Neuron (in vitro differentiated cells): ENCODE results near the gene KRT1.
"Not testable (repeated sequence)": the region's sequence is repeated elsewhere in the genome, so short reads cannot be mapped to it uniquely, and the experiment has no call there.

Experiments
- H2AFZ ChIP-seq: one replicate; pipeline ENCODE4 v1.6.1; 2013; ENCODE audit warnings: low read depth, mild to moderate bottlenecking, inconsistent platforms, low read length, moderate library complexity
- H3K27me3 ChIP-seq: one replicate; pipeline ENCODE4 v1.6.1; 2013; ENCODE audit warnings: low read length; ENCODE audit not compliant: insufficient read depth
- H3K36me3 ChIP-seq: one replicate; pipeline ENCODE4 v1.6.1; 2013; ENCODE audit warnings: low read length; ENCODE audit not compliant: insufficient read depth
- H3K4me1 ChIP-seq: one replicate; pipeline ENCODE4 v1.6.1; 2013; ENCODE audit warnings: low read length; ENCODE audit not compliant: insufficient read depth
- H3K4me3 ChIP-seq: 2 replicates; pipeline ENCODE4 v1.5.1; 2013; ENCODE audit warnings: mild to moderate bottlenecking, low read length, moderate library complexity
- H3K9me3 ChIP-seq: one replicate; pipeline ENCODE4 v1.6.1; 2013; ENCODE audit warnings: low read length

KRT1 gene

DNA sequence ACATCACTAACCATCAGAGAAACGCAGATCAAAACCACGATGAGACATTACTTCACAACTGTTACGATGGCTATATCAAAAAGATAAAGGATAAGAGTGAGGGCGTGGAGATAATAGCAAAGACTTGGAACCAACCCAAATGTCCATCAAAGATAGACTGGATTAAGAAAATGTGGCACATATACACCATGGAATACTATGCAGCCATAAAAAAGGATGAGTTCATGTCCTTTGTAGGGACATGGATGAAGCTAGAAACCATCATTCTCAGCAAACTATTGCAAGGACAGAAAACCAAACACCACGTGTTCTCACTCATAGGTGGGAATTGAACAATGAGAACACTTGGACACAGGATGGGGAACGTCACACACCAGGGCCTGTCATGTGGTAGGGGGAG is 31.9 kb upstream of the KRT1 start:
- peaks cover 38% of the 10 kb centered on the region for H3K27me3 ChIP-seq
- H3K9me3 ChIP-seq, H3K4me1 ChIP-seq, H2AFZ ChIP-seq, H3K36me3 ChIP-seq, H3K4me3 ChIP-seq: not testable (repeated sequence)

- Histone ChIP-seq H2AFZ (no peak overlapping the region), H3K4me3 (no peak overlapping the region), H3K9me3 (no peaks in the 10 kb centered on the region), H3K36me3 (no peaks in the 10 kb centered on the region), H3K27me3 (peaks cover 27% of the 10 kb centered on the region), H3K4me1 (no peaks in the 10 kb centered on the region)
These were observed 30.5 kb upstream of the KRT1 start for GRCh38 chr12:52710730-52711129.

- Histone ChIP-seq H3K27me3 (peaks cover 4% of the 10 kb centered on the region), H3K9me3 (no peaks in the 10 kb centered on the region), H2AFZ (no peak overlapping the region), H3K4me3 (no peak overlapping the region), H3K4me1 (no peaks in the 10 kb centered on the region), H3K36me3 (no peaks in the 10 kb centered on the region)
These were observed 27.8 kb upstream of the KRT1 start for GRCh38 chr12:52708010-52708409.

GRCh38 chr12:52704464-52704863 is 24.3 kb upstream of the KRT1 start:
- no peak overlapping the region for H3K4me3 ChIP-seq
- no peaks in the 10 kb centered on the region for H3K4me1 ChIP-seq
- no peaks in the 10 kb centered on the region for H3K27me3 ChIP-seq
- no peaks in the 10 kb centered on the region for H3K36me3 ChIP-seq
- H2AFZ ChIP-seq = no peak overlapping the region
- H3K9me3 ChIP-seq = no peaks in the 10 kb centered on the region

DNA sequence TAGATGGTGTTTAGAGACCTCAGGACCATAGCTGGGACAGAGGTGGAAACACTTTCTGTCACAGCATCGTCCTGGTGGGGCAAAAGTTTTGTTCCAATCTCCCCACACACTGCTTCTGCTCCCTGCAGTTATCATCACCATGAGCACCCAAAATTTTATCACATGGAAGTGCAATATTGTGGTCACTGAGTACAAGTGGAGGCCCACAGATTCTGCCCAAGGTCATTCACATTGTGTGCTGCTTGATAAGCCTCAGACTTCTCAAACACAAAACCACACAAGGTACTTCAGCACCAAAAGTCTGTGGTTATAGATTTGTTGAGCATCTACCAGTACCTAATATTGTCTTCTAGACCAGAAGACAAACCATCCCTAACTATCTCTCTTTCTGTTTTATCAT is 23.7 kb upstream of the KRT1 start:
- H2AFZ ChIP-seq = no peak overlapping the region
- no peaks in the 10 kb centered on the region for H3K9me3 ChIP-seq
- H3K4me3 ChIP-seq = no peak overlapping the region
- H3K36me3 ChIP-seq = no peaks in the 10 kb centered on the region
- no peaks in the 10 kb centered on the region for H3K27me3 ChIP-seq
- H3K4me1 ChIP-seq = no peaks in the 10 kb centered on the region

- Histone ChIP-seq H3K9me3 (no peaks in the 10 kb centered on the region), H3K4me3 (no peak within 1 kb of the TSS), H3K27me3 (no peaks in the 10 kb centered on the region), H2AFZ (no peak within 1 kb of the TSS), H3K36me3 (no peaks in the 10 kb centered on the region), H3K4me1 (no peaks in the 10 kb centered on the region)
These were observed 23.2 kb upstream of the KRT1 start, which contains the start of gene KRT77 for GRCh38 chr12:52703424-52703823. Gene KRT77 (minus strand): TSS chr12:52703524. CDS start chr12:52703434, 90 bp downstream.

GRCh38 chr12:52702338-52702737 is 22.1 kb upstream of the KRT1 start:
- Histone ChIP-seq H3K36me3 (no peaks in the 10 kb centered on the region), H3K4me1 (no peaks in the 10 kb centered on the region), H3K4me3 (no peak overlapping the region), H3K27me3 (no peaks in the 10 kb centered on the region), H3K9me3 (no peaks in the 10 kb centered on the region), H2AFZ (no peak overlapping the region)

GRCh38 chr12:52701281-52701680 is 21.1 kb upstream of the KRT1 start:
- Histone ChIP-seq H3K4me1 (no peaks in the 10 kb centered on the region), H2AFZ (no peak overlapping the region), H3K36me3 (no peaks in the 10 kb centered on the region), H3K9me3 (no peaks in the 10 kb centered on the region), H3K4me3 (no peak overlapping the region), H3K27me3 (no peaks in the 10 kb centered on the region)

DNA sequence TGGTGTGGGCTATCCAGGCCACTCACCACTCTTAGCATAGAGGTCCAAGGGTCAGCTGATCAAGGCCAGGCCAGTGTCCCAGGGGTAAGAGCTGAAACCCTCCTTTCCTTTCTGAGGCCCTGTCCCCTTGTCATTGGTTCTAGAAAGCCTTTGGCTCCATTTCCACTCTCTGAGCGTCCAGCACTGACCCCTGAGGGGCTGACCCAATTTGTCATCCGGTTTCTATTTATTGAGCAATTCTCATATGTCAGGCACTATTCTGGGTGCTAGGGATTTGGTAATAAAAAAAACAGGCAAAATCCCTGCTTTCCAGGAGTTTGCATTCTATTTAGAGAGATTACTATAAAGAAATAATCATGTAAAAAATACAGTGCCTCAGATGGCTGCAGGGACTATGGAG is 19.8 kb upstream of the KRT1 start:
- Histone ChIP-seq H3K9me3 (no peaks in the 10 kb centered on the region), H3K36me3 (no peaks in the 10 kb centered on the region), H3K4me1 (no peaks in the 10 kb centered on the region), H3K27me3 (no peaks in the 10 kb centered on the region), H3K4me3 (no peak overlapping the region), H2AFZ (no peak overlapping the region)

DNA sequence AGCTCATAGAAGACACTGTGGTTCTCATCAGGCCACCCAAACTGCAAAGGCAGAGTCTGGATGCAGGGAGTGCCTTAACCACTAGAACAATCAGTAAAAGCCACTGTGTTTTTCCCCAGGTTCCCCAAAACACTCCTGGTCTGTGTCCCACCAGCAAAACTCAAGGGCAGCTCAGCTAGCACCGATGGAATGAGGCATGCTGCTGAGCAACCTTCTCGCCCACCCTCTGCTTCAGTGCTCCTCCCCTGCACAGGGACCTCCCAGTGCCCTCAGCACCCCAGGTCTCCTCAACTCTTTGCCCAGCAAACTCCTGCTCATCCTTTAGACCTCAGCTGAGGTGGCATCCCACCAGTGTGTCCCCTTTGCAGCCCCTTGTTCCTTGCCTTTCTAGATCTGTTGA is 19.2 kb upstream of the KRT1 start:
- H3K4me3 ChIP-seq = no peak overlapping the region
- no peaks in the 10 kb centered on the region for H3K4me1 ChIP-seq
- H3K27me3 ChIP-seq = no peaks in the 10 kb centered on the region
- H2AFZ ChIP-seq = no peak overlapping the region
- no peaks in the 10 kb centered on the region for H3K9me3 ChIP-seq
- no peaks in the 10 kb centered on the region for H3K36me3 ChIP-seq

- Histone ChIP-seq H2AFZ (no peak overlapping the region), H3K36me3 (no peaks in the 10 kb centered on the region), H3K4me3 (no peak overlapping the region), H3K4me1 (no peaks in the 10 kb centered on the region), H3K27me3 (no peaks in the 10 kb centered on the region), H3K9me3 (no peaks in the 10 kb centered on the region)
These were observed 18.6 kb upstream of the KRT1 start for GRCh38 chr12:52698651-52699340.

GRCh38 chr12:52697058-52697582 is 16.9 kb upstream of the KRT1 start:
- no peaks in the 10 kb centered on the region for H3K4me1 ChIP-seq
- H3K4me3 ChIP-seq = no peak overlapping the region
- H2AFZ ChIP-seq = no peak overlapping the region
- no peaks in the 10 kb centered on the region for H3K9me3 ChIP-seq
- H3K36me3 ChIP-seq = no peaks in the 10 kb centered on the region
- H3K27me3 ChIP-seq = peaks cover 13% of the 10 kb centered on the region

GRCh38 chr12:52696588-52696987 is 16.4 kb upstream of the KRT1 start:
- Histone ChIP-seq H2AFZ (no peak overlapping the region), H3K4me3 (no peak overlapping the region), H3K4me1 (no peaks in the 10 kb centered on the region), H3K9me3 (no peaks in the 10 kb centered on the region), H3K36me3 (no peaks in the 10 kb centered on the region), H3K27me3 (peaks cover 18% of the 10 kb centered on the region)

DNA sequence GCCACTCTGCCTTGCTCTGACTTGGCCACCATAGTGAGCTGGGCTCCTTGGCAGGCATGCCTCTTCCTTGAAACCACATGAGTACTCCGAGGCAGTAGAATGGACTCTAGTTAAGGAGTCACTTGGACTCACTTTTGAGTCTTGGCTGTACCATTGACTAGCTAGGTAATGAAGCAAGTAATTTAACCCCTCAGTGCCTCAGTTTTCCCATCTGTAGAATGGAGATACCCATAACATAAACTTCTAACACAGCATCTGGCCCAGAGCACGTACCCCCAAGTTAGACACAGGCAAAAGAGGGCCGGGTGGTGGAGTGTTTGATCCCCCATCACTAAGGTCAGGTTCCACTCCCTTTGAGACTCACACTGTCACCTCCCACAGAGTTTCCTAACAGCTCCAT is 14.8 kb upstream of the KRT1 start:
- Histone ChIP-seq H3K27me3 (peaks cover 34% of the 10 kb centered on the region), H3K4me3 (no peak overlapping the region), H2AFZ (no peak overlapping the region), H3K4me1 (no peaks in the 10 kb centered on the region), H3K36me3 (no peaks in the 10 kb centered on the region), H3K9me3 (no peaks in the 10 kb centered on the region)
